Ishikawa (cell line): ENCODE data around the gene ABCB6.

Experiments
- CEBPB ChIP-seq: IDR thresholded peaks from 2 replicates; pipeline ENCODE4 v1.6.1; 2012
- CREB1 ChIP-seq: IDR thresholded peaks from 2 replicates; pipeline ENCODE4 v1.6.1; 2012; ENCODE audit warnings: low read depth
- EGR1 ChIP-seq: IDR thresholded peaks from 2 replicates; pipeline ENCODE4 v1.6.1; 2012
- EP300 ChIP-seq: IDR thresholded peaks from 2 replicates; pipeline ENCODE4 v1.6.1; 2012; ENCODE audit warnings: borderline replicate concordance
- FOXM1 ChIP-seq: IDR thresholded peaks from 2 replicates; pipeline ENCODE4 v1.6.1; 2012; ENCODE audit warnings: low read depth, borderline replicate concordance
- NFIC ChIP-seq: IDR thresholded peaks from 2 replicates; pipeline ENCODE4 v1.6.1; 2012
- RAD21 ChIP-seq: IDR thresholded peaks from 2 replicates; pipeline ENCODE4 v1.6.1; 2012; ENCODE audit warnings: low read depth
- REST ChIP-seq: IDR thresholded peaks from 2 replicates; pipeline ENCODE4 v1.6.1; 2012; ENCODE audit warnings: low read depth, mild to moderate bottlenecking
- TAF1 ChIP-seq: IDR thresholded peaks from 2 replicates; pipeline ENCODE4 v1.6.1; 2012; ENCODE audit warnings: low read depth, mild to moderate bottlenecking
- TCF12 ChIP-seq: IDR thresholded peaks from 2 replicates; pipeline ENCODE4 v1.6.1; 2012; ENCODE audit warnings: low read depth
- TEAD4 ChIP-seq: IDR thresholded peaks from 2 replicates; pipeline ENCODE4 v1.6.1; 2012
- YY1 ChIP-seq: IDR thresholded peaks from 2 replicates; pipeline ENCODE4 v1.6.1; 2012; ENCODE audit warnings: low read depth
- ZBTB7A ChIP-seq: IDR thresholded peaks from 2 replicates; pipeline ENCODE4 v1.6.1; 2012; ENCODE audit warnings: low read depth
- TF ChIP-seq, protein P1 (sequence below): IDR thresholded peaks from 2 replicates; pipeline ENCODE4 v1.6.1; 2012
- TF ChIP-seq, protein P2 (sequence below): IDR thresholded peaks from 2 replicates; pipeline ENCODE4 v1.6.1; 2012

ABCB6 gene

DNA sequence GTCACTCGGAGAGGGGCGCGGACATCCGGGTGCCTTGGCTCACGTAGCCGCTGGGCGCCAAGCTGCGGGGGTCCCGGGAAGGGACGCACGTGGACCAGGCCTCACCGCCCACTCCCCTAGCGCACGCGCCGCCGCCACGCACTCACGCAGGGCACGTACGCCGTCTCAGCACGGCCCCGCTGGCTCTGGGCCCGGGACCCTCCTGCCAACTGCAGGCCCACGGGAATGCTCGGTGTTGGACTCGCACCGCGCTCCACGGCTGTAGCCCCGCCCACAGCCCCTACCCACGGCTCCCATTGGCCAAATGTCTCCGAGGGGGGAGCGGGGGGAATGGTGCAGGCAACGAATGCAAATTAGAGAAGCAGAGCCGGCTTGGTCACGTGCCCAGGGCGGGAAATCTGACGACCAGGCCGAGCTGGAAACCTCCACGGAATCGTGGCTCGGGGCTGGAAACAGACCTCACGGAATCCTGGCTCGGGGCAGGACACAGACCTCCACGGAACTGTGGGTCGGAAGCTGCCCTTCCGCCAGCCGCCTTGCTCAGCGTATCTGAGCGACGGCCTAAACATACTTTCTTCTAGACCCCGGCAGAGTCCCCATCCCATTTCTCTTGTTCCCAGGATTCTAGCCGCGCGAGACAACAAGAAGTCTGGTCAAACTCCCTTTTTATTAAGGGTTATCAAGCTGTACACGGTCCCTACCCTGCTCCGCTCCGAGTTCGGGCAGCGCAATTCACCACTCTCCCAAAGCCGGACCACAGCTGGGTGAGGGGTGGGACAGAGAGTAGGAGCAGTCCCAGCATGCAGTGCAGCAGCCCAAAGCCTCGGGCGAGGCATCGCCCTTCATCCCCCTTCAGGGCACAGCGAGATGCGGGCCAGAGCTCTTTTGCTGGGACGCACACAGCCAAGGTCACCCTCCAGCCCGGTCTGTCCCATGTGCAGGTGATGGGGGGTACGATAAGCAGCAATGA lies at the start of gene ABCB6:
Gene ABCB6, minus strand, starts transcription at position 227 of the 970 bp plus-strand sequence. CDS start 285 bp downstream, outside the sequence.
- TF ChIP-seq CEBPB (no peak), FOXM1 (0 out of 2 replicates have a peak, but pooled peaks have one; percentile 22), RAD21 (no peak), TEAD4 (no peak), EGR1 (no peak; the same call in 1 of the 2 replicates), CREB1 (no peak), TCF12 (peak; percentile 37; the same call in 1 of the 2 replicates), TAF1 (peak; percentile 84), ZBTB7A (peak; percentile 87), EP300 (no peak; the same call in 1 of the 2 replicates), REST (no peak), NFIC (no peak), YY1 (no peak)
- TF ChIP-seq, protein P1, sequence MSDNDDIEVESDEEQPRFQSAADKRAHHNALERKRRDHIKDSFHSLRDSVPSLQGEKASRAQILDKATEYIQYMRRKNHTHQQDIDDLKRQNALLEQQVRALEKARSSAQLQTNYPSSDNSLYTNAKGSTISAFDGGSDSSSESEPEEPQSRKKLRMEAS, result peak; percentile 99
- TF ChIP-seq, protein P2, sequence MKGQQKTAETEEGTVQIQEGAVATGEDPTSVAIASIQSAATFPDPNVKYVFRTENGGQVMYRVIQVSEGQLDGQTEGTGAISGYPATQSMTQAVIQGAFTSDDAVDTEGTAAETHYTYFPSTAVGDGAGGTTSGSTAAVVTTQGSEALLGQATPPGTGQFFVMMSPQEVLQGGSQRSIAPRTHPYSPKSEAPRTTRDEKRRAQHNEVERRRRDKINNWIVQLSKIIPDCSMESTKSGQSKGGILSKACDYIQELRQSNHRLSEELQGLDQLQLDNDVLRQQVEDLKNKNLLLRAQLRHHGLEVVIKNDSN, result peak; percentile 99

GRCh38 chr2:219268294-219268693 lies 49.5 kb upstream of the ABCB6 start:
- TF ChIP-seq FOXM1 (no peak; the same call in 1 of the 2 replicates), EP300 (peak; percentile 58; the same call in 1 of the 2 replicates), RAD21 (no peak), CEBPB (no peak), EGR1 (no peak), TCF12 (0 out of 2 replicates have a peak, but pooled peaks have one; percentile 21), NFIC (peak; percentile 53), YY1 (no peak), TEAD4 (no peak), REST (no peak), ZBTB7A (no peak), CREB1 (no peak), TAF1 (no peak)
- TF ChIP-seq, protein P1, result no peak
- TF ChIP-seq, protein P2, result no peak

DNA sequence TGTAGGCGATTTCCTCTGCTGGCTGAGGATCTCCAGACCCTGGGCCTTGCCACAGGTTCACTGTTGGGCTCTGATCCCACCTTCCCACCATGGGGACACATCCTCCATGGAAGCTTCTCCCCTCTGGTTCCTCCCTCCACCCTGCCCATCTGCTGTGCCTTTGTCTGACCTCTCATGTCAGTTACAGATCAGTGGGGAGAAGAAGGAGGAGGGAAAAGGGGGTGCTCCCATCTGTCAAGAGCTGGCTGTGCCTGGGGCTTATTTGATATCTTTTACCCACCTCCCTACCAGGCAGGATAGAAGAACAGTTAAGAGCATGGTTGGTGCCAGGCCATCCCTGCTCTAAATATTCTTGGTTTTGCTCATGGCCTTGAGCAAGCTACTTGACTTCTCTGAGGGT lies 48.1 kb upstream of the ABCB6 start:
- no peak for TF ChIP-seq YY1
- no peak for TF ChIP-seq CEBPB
- no peak for TF ChIP-seq CREB1
- no peak for TF ChIP-seq NFIC
- no peak for TF ChIP-seq FOXM1
- no peak for TF ChIP-seq TEAD4
- no peak for TF ChIP-seq EP300
- TF ChIP-seq, protein P2, result no peak
- TF ChIP-seq RAD21, result no peak
- TF ChIP-seq REST, result no peak

- TF ChIP-seq, protein P2, result no peak
- TF ChIP-seq EP300, result no peak
- no peak for TF ChIP-seq CREB1
- TF ChIP-seq, protein P1, result no peak
- no peak for TF ChIP-seq TAF1
- no peak for TF ChIP-seq REST
Measured at GRCh38 chr2:219266232-219266631, 47.5 kb upstream of the ABCB6 start.
